ENCODE measurements around the gene PSMD2. TPM values are rescaled to one million over a fixed set of nuclear protein-coding genes. Genes with fewer than 3 reads are reported as not detected.

The PSMD2 gene
- total RNA-seq, 1 experiment from 2014 or later: 344 TPM

DNA sequence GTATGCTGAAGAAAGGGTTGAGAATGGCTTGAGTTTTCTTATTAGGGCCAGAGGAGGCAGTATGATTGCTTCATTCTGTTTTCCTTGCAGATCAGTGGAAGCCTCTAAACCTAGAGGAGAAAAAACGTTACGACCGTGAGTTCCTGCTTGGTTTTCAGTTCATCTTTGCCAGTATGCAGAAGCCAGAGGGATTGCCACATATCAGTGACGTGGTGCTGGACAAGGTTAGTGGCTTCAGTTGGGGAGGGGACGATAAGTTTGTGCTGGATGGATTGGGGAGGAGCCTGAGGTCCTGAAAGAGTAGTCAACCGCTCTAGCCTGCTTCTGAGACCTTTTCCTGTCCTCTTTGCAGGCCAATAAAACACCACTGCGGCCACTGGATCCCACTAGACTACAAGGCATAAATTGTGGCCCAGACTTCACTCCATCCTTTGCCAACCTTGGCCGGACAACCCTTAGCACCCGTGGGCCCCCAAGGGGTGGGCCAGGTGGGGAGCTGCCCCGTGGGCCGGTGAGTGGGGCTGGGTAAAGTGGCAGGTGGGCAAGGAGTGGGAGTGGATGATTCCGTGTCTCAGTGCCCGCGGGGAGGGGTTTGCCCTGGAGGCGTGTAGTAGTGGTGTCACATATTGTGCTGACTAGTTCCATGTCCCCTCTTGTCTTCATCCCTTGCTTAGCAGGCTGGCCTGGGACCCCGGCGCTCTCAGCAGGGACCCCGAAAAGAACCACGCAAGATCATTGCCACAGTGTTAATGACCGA is 23.9 kb downstream of the PSMD2 start:
- no CpG with 5 or more reads among the region's 20 CpGs for WGBS (ENCODE audit: extremely low coverage, insufficient read length, low lambda C conversion rate)
- Histone ChIP-seq H3K23me2 (ENCODE audit: insufficient read length, low read depth, low read length, poor library complexity, severe bottlenecking) (no peaks in the 10 kb centered on the region), H3K79me2 (ENCODE audit: insufficient read depth, low read length) (peaks cover 10% of the 10 kb centered on the region), H3K79me1 (ENCODE audit: insufficient read depth, low read depth, low read length, poor library complexity, severe bottlenecking) (peaks cover 6% of the 10 kb centered on the region), H3K56ac (ENCODE audit: insufficient read length, low read depth, low read length) (no peak overlapping the region), H2AK5ac (ENCODE audit: insufficient read length, low read length) (no peak overlapping the region), H3K18ac (ENCODE audit: insufficient read length, low read depth, low read length) (no peak overlapping the region), H2BK12ac (ENCODE audit: insufficient read length, low read depth, low read length) (no peak overlapping the region), H2BK5ac (ENCODE audit: insufficient read length, low read length) (no peak overlapping the region), H4K91ac (ENCODE audit: insufficient read length, low read depth, low read length) (no peak overlapping the region), H2BK120ac (ENCODE audit: low read depth, low read length, poor library complexity, severe bottlenecking) (no peak overlapping the region), H4K20me1 (ENCODE audit: control insufficient read depth, insufficient read depth, insufficient read length) (no peaks in the 10 kb centered on the region), H3K4me1 (ENCODE audit: insufficient read depth, low read length) (no peaks in the 10 kb centered on the region), H3T11ph (ENCODE audit: low read length) (no peak overlapping the region), H3K9ac (ENCODE audit: extremely low read depth, insufficient read length, low read length) (no peak overlapping the region), H2BK20ac (ENCODE audit: low read depth, low read length, poor library complexity, severe bottlenecking) (no peak overlapping the region), H2AFZ (ENCODE audit: low read length) (no peak overlapping the region), H3K23ac (ENCODE audit: insufficient read length, low read depth, low read length) (no peak overlapping the region), H3K27me3 (ENCODE audit: insufficient read depth, low read length) (no peaks in the 10 kb centered on the region), H4K8ac (replicated peaks; ENCODE audit: insufficient read length, low read depth, low read length) (no peak overlapping the region), H2BK15ac (ENCODE audit: low read depth, low read length) (no peak overlapping the region), H3K4ac (ENCODE audit: low read depth, low read length) (no peak overlapping the region), H4K5ac (ENCODE audit: insufficient read length, low read depth, low read length) (no peak overlapping the region), H3K27ac (ENCODE audit: insufficient read length, low read depth, low read length) (no peak overlapping the region), H3K9me3 (ENCODE audit: control insufficient read depth, low read depth, low read length) (no peaks in the 10 kb centered on the region), H3K14ac (ENCODE audit: insufficient read depth, low read length) (no peak overlapping the region), H3K4me2 (ENCODE audit: insufficient read depth, insufficient read length, low read length) (no peak overlapping the region)
- Mint-ChIP-seq H3K27ac (peak overlapping the region in 1 of 3 experiments; percentile 24; a peak in 1 of 7 replicates), H3K4me3 (no peak overlapping the region), H3K36me3 (ENCODE audit: insufficient read depth in 1 of 3, low read depth in 3 of 3) (peaks cover 81 to 96% (median 91%) of the 10 kb centered on the region in 3 experiments), H3K9me3 (no peaks in the 10 kb centered on the region), H3K4me1 (peaks cover 6 to 7% of the 10 kb centered on the region in 2 experiments), H3K27me3 (ENCODE audit: low read depth) (no peaks in the 10 kb centered on the region; the same call in none of the 2 replicates)
- TF ChIP-seq, protein P1, sequence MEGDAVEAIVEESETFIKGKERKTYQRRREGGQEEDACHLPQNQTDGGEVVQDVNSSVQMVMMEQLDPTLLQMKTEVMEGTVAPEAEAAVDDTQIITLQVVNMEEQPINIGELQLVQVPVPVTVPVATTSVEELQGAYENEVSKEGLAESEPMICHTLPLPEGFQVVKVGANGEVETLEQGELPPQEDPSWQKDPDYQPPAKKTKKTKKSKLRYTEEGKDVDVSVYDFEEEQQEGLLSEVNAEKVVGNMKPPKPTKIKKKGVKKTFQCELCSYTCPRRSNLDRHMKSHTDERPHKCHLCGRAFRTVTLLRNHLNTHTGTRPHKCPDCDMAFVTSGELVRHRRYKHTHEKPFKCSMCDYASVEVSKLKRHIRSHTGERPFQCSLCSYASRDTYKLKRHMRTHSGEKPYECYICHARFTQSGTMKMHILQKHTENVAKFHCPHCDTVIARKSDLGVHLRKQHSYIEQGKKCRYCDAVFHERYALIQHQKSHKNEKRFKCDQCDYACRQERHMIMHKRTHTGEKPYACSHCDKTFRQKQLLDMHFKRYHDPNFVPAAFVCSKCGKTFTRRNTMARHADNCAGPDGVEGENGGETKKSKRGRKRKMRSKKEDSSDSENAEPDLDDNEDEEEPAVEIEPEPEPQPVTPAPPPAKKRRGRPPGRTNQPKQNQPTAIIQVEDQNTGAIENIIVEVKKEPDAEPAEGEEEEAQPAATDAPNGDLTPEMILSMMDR (conservative IDR thresholded peaks at IDR 0.05): no peak
- DNase-seq: no peak
